GM18858 (cell line): ENCODE results near the gene RUBCNL.

Experiments
- ATAC-seq: cut with Tn5 transposase; IDR thresholded peaks from one replicate; pipeline ENCODE4 v1.9.1; 2021; ENCODE audit not compliant: unreplicated experiment

Gene RUBCNL

DNA sequence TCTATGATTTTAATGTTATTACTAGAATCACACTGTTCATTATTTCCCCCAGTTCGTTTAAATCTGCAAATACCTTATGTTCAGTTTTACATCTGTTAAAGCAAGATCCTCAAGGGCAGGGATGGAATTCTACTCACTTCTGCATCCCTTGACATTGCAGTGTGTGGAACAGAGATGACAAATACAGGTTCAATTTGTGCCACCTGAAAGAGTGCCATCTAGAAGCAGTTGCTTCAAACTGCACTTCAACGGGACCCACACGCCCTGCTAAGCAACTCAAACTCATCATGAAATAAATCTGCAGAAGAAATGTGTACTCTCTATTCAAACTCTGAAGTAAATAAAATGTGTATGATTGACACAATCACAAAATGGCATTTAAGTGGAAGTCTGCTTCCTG is 44.5 kb downstream of the RUBCNL start:
- no peak for ATAC-seq

GRCh38 chr13:46341112-46341711 is 45.8 kb downstream of the RUBCNL start:
- peak; percentile 69 for ATAC-seq

DNA sequence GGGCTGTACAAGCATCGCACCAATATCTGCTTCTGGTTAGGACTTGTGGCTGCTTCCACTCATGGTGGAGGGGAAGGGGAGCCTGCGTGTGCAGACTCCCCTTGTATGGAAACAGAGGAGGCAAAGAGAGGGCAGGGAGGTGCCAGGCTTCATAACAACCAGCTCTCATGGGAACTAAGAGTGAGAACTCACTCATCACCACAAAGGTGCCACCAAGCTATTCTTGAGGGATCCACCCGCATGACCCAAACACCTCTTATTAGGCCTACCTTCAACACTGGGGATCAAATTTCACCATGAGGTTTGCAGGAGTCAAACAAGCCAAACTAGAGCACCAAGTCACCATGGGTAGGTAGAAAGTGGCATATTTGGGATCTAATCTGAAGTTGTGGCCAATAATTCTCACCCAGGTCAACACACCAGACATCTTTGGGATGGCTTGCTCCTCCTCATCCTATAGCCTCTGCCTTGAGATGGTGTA is 46.4 kb downstream of the RUBCNL start:
- ATAC-seq: no peak

GRCh38 chr13:46340011-46340410 is 47.0 kb downstream of the RUBCNL start:
- no peak for ATAC-seq

- no peak for ATAC-seq
Observed at GRCh38 chr13:46339035-46339666, 47.9 kb downstream of the RUBCNL start.

DNA sequence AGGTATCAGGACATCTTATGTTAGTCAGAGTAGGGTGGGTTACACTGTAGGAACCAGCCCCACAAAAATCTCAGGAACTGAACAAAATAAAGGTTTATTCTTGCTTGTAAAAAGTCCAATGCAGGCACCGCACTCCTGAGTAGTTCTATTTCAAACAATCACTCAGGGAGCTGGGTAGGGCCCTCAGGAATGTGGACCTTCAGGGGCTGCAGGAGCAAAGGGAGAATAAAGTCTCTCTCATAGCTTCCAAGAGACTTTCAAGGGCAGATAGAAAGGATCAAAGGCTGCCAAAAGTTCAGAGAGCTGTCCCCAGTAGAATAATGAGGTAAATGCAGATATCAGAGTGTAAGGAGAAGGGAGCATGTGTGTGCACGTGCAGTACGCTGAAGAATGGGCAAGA is 49.4 kb downstream of the RUBCNL start:
- no peak for ATAC-seq

GRCh38 chr13:46334035-46334822 is 52.8 kb downstream of the RUBCNL start:
- ATAC-seq: peak; percentile 63

- ATAC-seq: no peak
Observed at GRCh38 chr13:46332772-46333171, 54.3 kb downstream of the RUBCNL start.

GRCh38 chr13:46329624-46330023 is 57.4 kb downstream of the RUBCNL start:
- ATAC-seq: no peak

- ATAC-seq: no peak
Observed at GRCh38 chr13:46327246-46327645, 59.8 kb downstream of the RUBCNL start.

DNA sequence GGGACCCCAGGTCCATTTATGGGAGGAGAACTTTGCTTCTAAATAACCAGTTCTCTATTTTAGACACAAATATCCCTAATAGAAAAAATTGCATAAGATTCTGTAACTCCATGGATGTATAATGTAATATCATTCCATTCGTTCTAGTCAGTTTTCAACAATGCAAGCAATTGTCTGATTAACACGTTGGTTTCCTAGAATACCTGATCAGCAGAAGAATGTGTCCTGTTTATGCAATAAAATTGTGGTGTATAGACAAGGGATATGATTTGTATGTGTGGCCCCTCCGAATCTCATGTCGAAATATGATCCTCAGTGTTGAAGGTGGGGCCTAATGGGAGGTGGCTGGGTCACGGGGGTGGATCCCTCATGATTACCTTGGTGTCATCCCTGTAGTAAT is 62.1 kb downstream of the RUBCNL start:
- no peak for ATAC-seq

- ATAC-seq: peak; percentile 63
Observed at GRCh38 chr13:46321494-46322225, 65.4 kb downstream of the RUBCNL start.

DNA sequence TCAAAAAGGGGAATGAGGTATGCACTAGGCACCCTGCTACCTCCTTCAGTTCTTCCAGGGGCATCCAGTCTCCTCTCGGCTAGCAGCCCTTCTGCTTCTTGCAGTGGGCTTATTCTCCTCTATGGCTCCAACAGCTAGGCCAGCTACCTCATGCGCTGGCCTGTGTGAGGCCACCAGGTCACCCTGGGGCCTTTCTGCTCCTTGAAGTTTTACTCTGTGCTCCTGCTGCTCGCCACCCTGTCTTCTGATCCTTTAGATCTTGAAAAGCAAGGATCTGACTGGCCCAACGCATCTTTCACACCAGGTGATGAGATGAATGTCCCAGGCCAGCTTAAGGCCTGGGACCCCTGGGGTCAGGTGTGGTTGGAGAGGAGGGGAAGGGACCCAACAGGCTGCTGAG is 66.2 kb downstream of the RUBCNL start:
- ATAC-seq: no peak

- no peak for ATAC-seq
Observed at GRCh38 chr13:46320406-46320805, 66.6 kb downstream of the RUBCNL start.

DNA sequence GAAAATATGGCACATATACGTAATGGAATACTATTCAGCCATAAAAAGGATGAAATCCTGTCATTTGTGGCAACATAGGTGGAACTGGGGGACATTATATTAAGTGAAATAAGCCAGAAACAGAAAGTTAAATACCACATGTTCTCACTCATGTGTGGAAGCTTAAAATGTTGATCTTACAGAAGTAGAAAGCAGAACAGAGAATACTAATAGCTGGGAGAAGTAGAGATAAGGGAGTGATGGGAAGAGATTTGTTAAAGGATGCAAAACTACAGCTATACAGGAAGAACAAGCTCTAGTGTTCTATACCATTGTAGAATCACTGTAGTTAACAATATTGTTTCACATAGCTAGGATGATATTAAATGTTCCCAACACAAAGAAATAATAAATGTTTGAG is 68.1 kb downstream of the RUBCNL start:
- no peak for ATAC-seq

GRCh38 chr13:46317120-46317519 is 69.9 kb downstream of the RUBCNL start:
- no peak for ATAC-seq

DNA sequence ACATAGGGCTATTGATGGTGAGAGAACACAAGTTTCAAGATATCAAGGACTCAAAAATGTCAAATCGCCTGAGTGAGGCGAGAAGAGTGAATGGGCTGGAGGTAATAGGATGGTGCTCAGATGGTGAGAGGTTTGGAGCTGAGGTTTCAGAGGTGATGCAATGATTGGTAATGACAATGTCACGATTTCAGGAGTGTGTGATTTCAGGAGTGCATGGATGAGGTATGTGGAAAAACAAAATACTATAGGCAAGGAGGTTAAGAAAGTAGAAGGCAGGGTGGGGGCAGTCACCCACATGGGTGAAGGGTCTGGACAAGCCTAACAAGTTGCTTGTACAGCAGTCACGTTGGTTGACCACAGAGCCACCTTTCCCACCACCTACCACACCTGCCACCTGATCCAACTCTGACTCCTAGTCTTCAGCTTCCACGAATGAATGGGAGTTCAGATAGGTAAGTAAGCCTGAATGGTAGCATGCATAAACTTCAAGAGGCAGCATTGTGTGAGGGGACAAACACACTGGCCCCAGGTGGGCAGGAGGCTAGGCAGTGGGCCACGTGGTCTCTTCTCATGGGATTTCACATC is 71.5 kb downstream of the RUBCNL start:
- no peak for ATAC-seq

DNA sequence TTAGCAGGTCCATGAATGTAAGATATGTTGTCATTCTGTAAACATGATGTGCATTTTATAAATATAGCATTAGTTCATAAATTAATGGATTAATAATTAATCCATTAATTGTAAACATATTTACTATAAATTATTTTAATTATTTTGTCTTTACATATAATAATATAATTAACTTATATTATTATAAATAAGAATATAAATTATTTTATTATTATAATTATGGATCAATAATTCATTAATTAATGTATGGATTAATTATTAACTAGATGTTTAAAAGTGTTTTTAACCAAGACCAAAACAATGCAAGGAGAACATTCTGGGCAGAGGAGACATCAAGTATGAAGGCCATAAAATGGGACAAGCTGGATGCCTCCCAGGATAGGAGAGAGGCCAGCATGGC is 72.0 kb downstream of the RUBCNL start:
- no peak for ATAC-seq

DNA sequence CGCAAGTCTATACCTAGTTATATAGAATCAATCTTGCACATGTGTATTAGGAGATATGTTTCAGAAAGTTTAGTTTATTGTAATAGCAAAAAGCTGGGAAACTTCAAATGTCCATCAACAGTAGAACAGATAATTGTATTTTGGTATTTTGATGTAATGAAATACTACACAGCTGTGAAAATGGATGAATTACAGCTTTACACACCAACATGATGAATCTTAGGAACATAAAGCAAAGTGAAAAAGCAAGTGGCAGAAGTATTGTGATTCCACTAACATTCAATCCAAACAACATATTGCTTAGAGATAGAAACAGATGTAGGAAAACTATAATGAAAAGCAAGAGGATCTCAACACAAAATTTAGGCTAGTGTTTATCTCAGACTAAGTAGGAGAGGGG is 72.5 kb downstream of the RUBCNL start:
- no peak for ATAC-seq

- ATAC-seq: no peak
Observed at GRCh38 chr13:46313432-46314257, 73.4 kb downstream of the RUBCNL start.
